ENCODE results near the gene SEPTIN11.

- TF ChIP-seq CREB1 (IDR thresholded peaks at IDR 0.05; ENCODE audit: low read depth): no peak
- TF ChIP-seq TAF1 (IDR thresholded peaks at IDR 0.05; ENCODE audit: low read depth): no peak
- TF ChIP-seq NFIC (IDR thresholded peaks at IDR 0.05): no peak
- no peak for TF ChIP-seq EGR1 (IDR thresholded peaks at IDR 0.05)
- no peak for TF ChIP-seq RAD21 (IDR thresholded peaks at IDR 0.05; ENCODE audit: low read depth)
- TF ChIP-seq, protein P1, sequence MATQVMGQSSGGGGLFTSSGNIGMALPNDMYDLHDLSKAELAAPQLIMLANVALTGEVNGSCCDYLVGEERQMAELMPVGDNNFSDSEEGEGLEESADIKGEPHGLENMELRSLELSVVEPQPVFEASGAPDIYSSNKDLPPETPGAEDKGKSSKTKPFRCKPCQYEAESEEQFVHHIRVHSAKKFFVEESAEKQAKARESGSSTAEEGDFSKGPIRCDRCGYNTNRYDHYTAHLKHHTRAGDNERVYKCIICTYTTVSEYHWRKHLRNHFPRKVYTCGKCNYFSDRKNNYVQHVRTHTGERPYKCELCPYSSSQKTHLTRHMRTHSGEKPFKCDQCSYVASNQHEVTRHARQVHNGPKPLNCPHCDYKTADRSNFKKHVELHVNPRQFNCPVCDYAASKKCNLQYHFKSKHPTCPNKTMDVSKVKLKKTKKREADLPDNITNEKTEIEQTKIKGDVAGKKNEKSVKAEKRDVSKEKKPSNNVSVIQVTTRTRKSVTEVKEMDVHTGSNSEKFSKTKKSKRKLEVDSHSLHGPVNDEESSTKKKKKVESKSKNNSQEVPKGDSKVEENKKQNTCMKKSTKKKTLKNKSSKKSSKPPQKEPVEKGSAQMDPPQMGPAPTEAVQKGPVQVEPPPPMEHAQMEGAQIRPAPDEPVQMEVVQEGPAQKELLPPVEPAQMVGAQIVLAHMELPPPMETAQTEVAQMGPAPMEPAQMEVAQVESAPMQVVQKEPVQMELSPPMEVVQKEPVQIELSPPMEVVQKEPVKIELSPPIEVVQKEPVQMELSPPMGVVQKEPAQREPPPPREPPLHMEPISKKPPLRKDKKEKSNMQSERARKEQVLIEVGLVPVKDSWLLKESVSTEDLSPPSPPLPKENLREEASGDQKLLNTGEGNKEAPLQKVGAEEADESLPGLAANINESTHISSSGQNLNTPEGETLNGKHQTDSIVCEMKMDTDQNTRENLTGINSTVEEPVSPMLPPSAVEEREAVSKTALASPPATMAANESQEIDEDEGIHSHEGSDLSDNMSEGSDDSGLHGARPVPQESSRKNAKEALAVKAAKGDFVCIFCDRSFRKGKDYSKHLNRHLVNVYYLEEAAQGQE (IDR thresholded peaks at IDR 0.05; ENCODE audit: low read depth): no peak
Observed at GRCh38 chr4:76943129-76943620, 6.4 kb upstream of the SEPTIN11 start.
